HepG2 (cell line): Measurements from ENCODE around the gene COMT. TPM values are rescaled to one million over a fixed set of nuclear protein-coding genes. Genes with fewer than 3 reads are reported as not detected.
A peak's percentile ranks its signal among the peaks of the same experiment; 100 is the strongest.

Experiments used
- ATAC-seq: fragments of 200-7000 bp; cut with Tn5 transposase; 3 replicates; pipeline ENCODE4 v1.9.1; 2020; ENCODE audit warnings: mild to moderate bottlenecking, moderate library complexity
- BruUV-seq: library from RNA; stranded (reverse); fragments of 400-500 nt; replicated peaks from 2 replicates; lab custom pipeline; 2021; lab: Mats Ljungman, UMichigan
- CTCF ChIA-PET: fragments of 300-600 bp; formaldehyde crosslinking; extraction: SDS; loops from one replicate; lab custom pipeline; 2021; ENCODE audit warnings: low total read pairs, inconsistent platforms, low intra/inter-chr PET ratio; lab: Yijun Ruan, JAX
- POLR2A ChIA-PET: fragments of 350-600 bp; sonication (Branson Sonifier 250); formaldehyde crosslinking; loops from one replicate; lab custom pipeline; 2020; ENCODE audit warnings: antibody characterized with exemption, inconsistent platforms; lab: Yijun Ruan, JAX
- DNase-seq: peaks from one replicate; pipeline ENCODE4 v3.0.0-alpha.2; 2015; ENCODE audit warnings: low spot score
- FAIRE-seq: peaks from 3 replicates; lab custom pipeline; 2011; peaks lifted over from hg19 to GRCh38; lab: Jason Lieb, UNC
- H2AFZ ChIP-seq: one replicate; pipeline ENCODE4 v1.6.1; 2011; ENCODE audit warnings: low read length, inconsistent platforms
- H3K27ac ChIP-seq: fragments of 300-600 bp; 3 replicates; pipeline ENCODE4 v1.8.0; 2011; ENCODE audit warnings: mixed run types, mild to moderate bottlenecking, mixed read lengths, low read length, inconsistent platforms; ENCODE audit not compliant: insufficient read depth; ENCODE audit errors: extremely low read length
- H3K27me3 ChIP-seq, 2 experiments: fragments of 200-600 bp in 1 of 2; 2 replicates in 1 of 2; 3 replicates in 1 of 2; pipeline versions ENCODE4 v1.6.0 to v1.8.0; 2011; ENCODE audit warnings: low read length in 2 of 2, mild to moderate bottlenecking in 2 of 2, moderate library complexity in 2 of 2, inconsistent platforms in 1 of 2; ENCODE audit not compliant: insufficient read depth in 2 of 2, control insufficient read depth in 1 of 2
- H3K36me3 ChIP-seq, 2 experiments: fragments of 200-600 bp in 1 of 2; replicated peaks in 1 of 2; 2 replicates in 1 of 2; 3 replicates in 1 of 2; pipeline versions ENCODE4 v1.5.1 to v1.8.0; 2011; ENCODE audit warnings: low read length in 2 of 2, inconsistent platforms in 1 of 2; ENCODE audit not compliant: insufficient read depth in 2 of 2, control insufficient read depth in 1 of 2
- H3K4me1 ChIP-seq: 2 replicates; pipeline ENCODE4 v1.5.1; 2012; ENCODE audit warnings: low read length, inconsistent platforms; ENCODE audit not compliant: insufficient read depth
- H3K4me2 ChIP-seq: 2 replicates; pipeline ENCODE4 v1.6.0; 2011; ENCODE audit warnings: low read depth, low read length, inconsistent platforms
- H3K4me3 ChIP-seq, 3 experiments: fragments of 200-600 bp in 1 of 3; sonication (generic), shearing (Covaris generic) in 1 of 3; replicated peaks in 1 of 3; 2 replicates each; pipeline ENCODE4 v1.5.1; 2011 to 2016; ENCODE audit warnings: low read length in 3 of 3, inconsistent platforms in 2 of 3, low read depth in 2 of 3, mild to moderate bottlenecking in 2 of 3, control low read depth in 1 of 3, mixed read lengths in 1 of 3; ENCODE audit not compliant: insufficient read depth in 1 of 3
- H3K79me2 ChIP-seq: one replicate; pipeline ENCODE4 v1.6.1; 2011; ENCODE audit warnings: low read length, inconsistent platforms; ENCODE audit not compliant: insufficient read depth
- H3K9ac ChIP-seq: 2 replicates; pipeline ENCODE4 v1.6.0; 2011; ENCODE audit warnings: mild to moderate bottlenecking, low read depth, low read length, inconsistent platforms; ENCODE audit not compliant: insufficient read depth
- H3K9me3 ChIP-seq: 2 replicates; pipeline ENCODE4 v1.5.1; 2012; ENCODE audit warnings: mild to moderate bottlenecking, low read length
- H4K20me1 ChIP-seq: 2 replicates; pipeline ENCODE4 v1.6.0; 2011; ENCODE audit warnings: inconsistent platforms, mild to moderate bottlenecking, low read length, moderate library complexity; ENCODE audit not compliant: insufficient read depth
- ATF6 ChIP-seq: sonication (generic); formaldehyde crosslinking; conservative IDR thresholded peaks from 2 replicates; pipeline ENCODE4 v1.4.0; 2020; ENCODE audit warnings: missing genetic modification reagents
- CCAR2 ChIP-seq: fragments of 200-400 bp; formaldehyde crosslinking; optimal IDR thresholded peaks from 2 replicates; pipeline ENCODE3; 2018; ENCODE audit warnings: low read depth, mild to moderate bottlenecking, low read length, moderate library complexity
- GATA4 ChIP-seq: sonication (generic); IDR thresholded peaks from 2 replicates; pipeline ENCODE4 v1.6.1; 2016; ENCODE audit warnings: antibody characterized with exemption, low read depth, borderline replicate concordance
- HINFP ChIP-seq: sonication (generic); formaldehyde crosslinking; IDR thresholded peaks from 2 replicates; pipeline ENCODE4 v1.4.0; 2020; ENCODE audit warnings: low read depth, mild to moderate bottlenecking, missing genetic modification reagents
- MIXL1 ChIP-seq: IDR thresholded peaks from 2 replicates; pipeline ENCODE4 v1.6.1; 2016
- PLRG1 ChIP-seq: fragments of 450-650 bp; conservative IDR thresholded peaks from 2 replicates; pipeline ENCODE4 v1.6.1; 2016
- PRDM15 ChIP-seq: sonication (generic); formaldehyde crosslinking; IDR thresholded peaks from 2 replicates; pipeline ENCODE4 v1.4.0; 2020; ENCODE audit warnings: missing genetic modification reagents
- RELA ChIP-seq: sonication (generic); formaldehyde crosslinking; IDR thresholded peaks from 2 replicates; pipeline ENCODE4 v1.4.0; 2020; ENCODE audit warnings: missing genetic modification reagents
- RXRA ChIP-seq: sonication (generic); formaldehyde crosslinking; IDR thresholded peaks from 2 replicates; pipeline ENCODE4 v1.5.1; 2020; ENCODE audit warnings: missing genetic modification reagents
- SRSF1 ChIP-seq: fragments of 200-400 bp; formaldehyde crosslinking; optimal IDR thresholded peaks from 2 replicates; pipeline ENCODE3; 2017; ENCODE audit warnings: mild to moderate bottlenecking, low read depth, low read length, moderate library complexity
- ZBTB33 ChIP-seq: sonication (generic); formaldehyde crosslinking; IDR thresholded peaks from 2 replicates; pipeline ENCODE4 v1.4.0; 2020; ENCODE audit warnings: missing genetic modification reagents
- ZNF234 ChIP-seq: sonication (generic); formaldehyde crosslinking; conservative IDR thresholded peaks from 2 replicates; pipeline ENCODE4 v1.5.1; 2020; ENCODE audit warnings: mild to moderate bottlenecking, missing genetic modification reagents
- ZNF337 ChIP-seq: sonication (generic); formaldehyde crosslinking; IDR thresholded peaks from 2 replicates; pipeline ENCODE4 v1.5.1; 2020; ENCODE audit warnings: missing genetic modification reagents, low read depth, mild to moderate bottlenecking, borderline replicate concordance
- ZNF589 ChIP-seq: sonication (generic); formaldehyde crosslinking; conservative IDR thresholded peaks from 2 replicates; pipeline ENCODE4 v1.8.0; 2022; ENCODE audit warnings: mild to moderate bottlenecking, moderate library complexity, missing genetic modification reagents
- ZNF616 ChIP-seq: sonication (generic); formaldehyde crosslinking; IDR thresholded peaks from 2 replicates; pipeline ENCODE4 v1.5.0; 2020; ENCODE audit warnings: low read depth, mild to moderate bottlenecking, missing genetic modification reagents
- WGBS: methylation state at CpG from one replicate; pipeline ENCODE4 v1.1.6; 2017; ENCODE audit warnings: low lambda C conversion rate; 5-methylcytosine and 5-hydroxymethylcytosine counted together
- in situ Hi-C: cut with HindIII; loops from 2 replicates; pipeline ENCODE4 v1.10.0; 2017; ENCODE audit warnings: low pct_unique_long_range_greater_than_20kb; ENCODE audit not compliant: extremely low pct_ligation_motif_present
- intact Hi-C: fragments of 100-400 bp; cut with micrococcal nuclease; formaldehyde crosslinking; loops from one replicate; pipeline ENCODE4 v1.10.0; 2022; ENCODE audit not compliant: unreplicated experiment
- polyA plus RNA-seq, 8 experiments: library from polyadenylated mRNA; depleted of rRNA in 3 of 8; stranded (reverse) in 7 of 8; unstranded in 1 of 8; fragments of >200 nt; fragmentation: Illumina TruSeq in 4 of 8; extraction: Trizol in 4 of 8; gene quantifications; 2 replicates each; pipeline versions ENCODE4 v1.2.1 to v1.2.3, GENCODE V29; 2011 to 2016; ENCODE audit warnings: low read depth in 4 of 8, missing spikeins in 1 of 8, mixed read lengths in 1 of 8; ENCODE audit not compliant: insufficient read depth in 1 of 8
- total RNA-seq, 5 experiments: library from RNA; depleted of rRNA; stranded (reverse); fragments of >200 nt; fragmentation: Illumina TruSeq; extraction: Trizol; gene quantifications; 2 replicates each; pipeline ENCODE4 v1.2.3, GENCODE V29; 2016; ENCODE audit warnings: low read depth in 1 of 5

The COMT gene
- total and polyA plus RNA-seq, 2 of the 13 experiments (the other 11 are each of a cell fraction or from before 2014, with no cell fraction given) = 156 to 162 TPM

GRCh38 chr22:20009582-20010306 is 68.2 kb downstream of the COMT start:
- H3K9ac ChIP-seq = peak overlapping the region; percentile 3; the same call in 1 of the 2 replicates
- no peak for ATAC-seq
- H3K36me3 ChIP-seq = peaks cover 0 to under 1% of the 10 kb centered on the region in 2 experiments; a peak in 2 of 5 replicates
- no TSS peak for BruUV-seq
- no peaks in the 10 kb centered on the region for H4K20me1 ChIP-seq
- ChIA-PET POLR2A (interaction anchor here (0.7 kb wide), 1 partner anchor 47 kb away, joined by 6 read pairs; no protein-coding TSS in a partner anchor), CTCF (interaction anchor here (1.2 kb wide), 1 partner anchor 39 kb away, joined by 3 read pairs; no protein-coding TSS in a partner anchor)
- FAIRE-seq = no peak
- peaks cover 46% of the 10 kb centered on the region for H3K4me1 ChIP-seq
- peaks cover under 1% of the 10 kb centered on the region; the same call in 1 of the 2 replicates for H3K9me3 ChIP-seq
- H3K79me2 ChIP-seq = peaks cover 7% of the 10 kb centered on the region
- intact Hi-C loops (loop anchor here (10.0 kb wide), 1 partner anchor 65 kb away; no protein-coding TSS in a partner anchor), in situ Hi-C loops (loop anchor here (5.0 kb wide), 1 partner anchor 37 kb away; no protein-coding TSS in a partner anchor)
- H2AFZ ChIP-seq = no peak overlapping the region
- H3K4me2 ChIP-seq = no peak overlapping the region
- peak overlapping the region; percentile 38 for H3K27ac ChIP-seq
- H3K4me3 ChIP-seq = no peak overlapping the region
- DNase-seq = no peak
- H3K27me3 ChIP-seq = no peaks in the 10 kb centered on the region
- 100% methylated on average over 2 of the region's 8 CpGs for WGBS
- TF ChIP-seq ATF6 (CRISPR knock-in tag) = no peak
- no peak for TF ChIP-seq RELA (CRISPR knock-in tag)
- TF ChIP-seq ZNF234 (CRISPR knock-in tag) = no peak
- no peak for TF ChIP-seq PLRG1
- no peak for TF ChIP-seq CCAR2
- TF ChIP-seq ZNF616 (CRISPR knock-in tag) = no peak
- TF ChIP-seq GATA4 = no peak
- no peak for TF ChIP-seq MIXL1 (CRISPR knock-in tag)
- no peak for TF ChIP-seq PRDM15 (CRISPR knock-in tag)
- no peak for TF ChIP-seq RXRA
- TF ChIP-seq ZBTB33 (CRISPR knock-in tag) = no peak
- TF ChIP-seq ZNF337 (CRISPR knock-in tag) = no peak
- no peak for TF ChIP-seq HINFP
- no peak for TF ChIP-seq SRSF1
- no peak for TF ChIP-seq ZNF589 (CRISPR knock-in tag)
